GM21717 (cell line): ENCODE results near the gene NDUFS5.
"Not testable (repeated sequence)": the region's sequence is repeated elsewhere in the genome, so short reads cannot be mapped to it uniquely, and the experiment has no call there.

Experiments
- ATAC-seq: cut with Tn5 transposase; IDR thresholded peaks from one replicate; pipeline ENCODE4 v1.9.1; 2021; ENCODE audit warnings: mild to moderate bottlenecking, moderate library complexity; ENCODE audit not compliant: unreplicated experiment

Gene NDUFS5

GRCh38 chr1:39026051-39026865 is at the start of gene NDUFS5:
TSS of gene NDUFS5 (plus strand) at chr1:39026350. CDS start at chr1:39028725, 2,375 bp downstream.
- peak; percentile 64 for ATAC-seq

GRCh38 chr1:38977399-38978244 is 48.5 kb upstream of the NDUFS5 start:
- not testable (repeated sequence) for ATAC-seq

- not testable (repeated sequence) for ATAC-seq
Observed at GRCh38 chr1:38978245-38978542, 48.0 kb upstream of the NDUFS5 start.

- ATAC-seq = not testable (repeated sequence)
Observed at GRCh38 chr1:38979380-38979779, 46.8 kb upstream of the NDUFS5 start.

- ATAC-seq = no peak
Observed at GRCh38 chr1:38989979-38990378, 36.2 kb upstream of the NDUFS5 start.

- no peak for ATAC-seq
Observed at GRCh38 chr1:38990386-38990737, 35.8 kb upstream of the NDUFS5 start.

GRCh38 chr1:38990738-38991637 is 35.2 kb upstream of the NDUFS5 start, which contains the start of gene AKIRIN1:
TSS of gene AKIRIN1 (plus strand) at chr1:38991276. CDS start at chr1:38991381, 105 bp downstream.
- ATAC-seq = peak; percentile 92

- peak; percentile 2 for ATAC-seq
Observed at GRCh38 chr1:38991638-38992411, 34.3 kb upstream of the NDUFS5 start.

- ATAC-seq = no peak
Observed at GRCh38 chr1:38992412-38993111, 33.6 kb upstream of the NDUFS5 start.

GRCh38 chr1:38994196-38994595 is 32.0 kb upstream of the NDUFS5 start:
- ATAC-seq = no peak

GRCh38 chr1:38997034-38997900 is 28.9 kb upstream of the NDUFS5 start:
- ATAC-seq = no peak

- no peak for ATAC-seq
Observed at GRCh38 chr1:38997901-38998190, 28.3 kb upstream of the NDUFS5 start.

- no peak for ATAC-seq
Observed at GRCh38 chr1:39001516-39002421, 24.4 kb upstream of the NDUFS5 start.

- no peak for ATAC-seq
Observed at GRCh38 chr1:39003281-39003680, 22.9 kb upstream of the NDUFS5 start.

GRCh38 chr1:39003794-39004193 is 22.4 kb upstream of the NDUFS5 start:
- no peak for ATAC-seq

- ATAC-seq = no peak
Observed at GRCh38 chr1:39006287-39006686, 19.9 kb upstream of the NDUFS5 start.

- no peak for ATAC-seq
Observed at GRCh38 chr1:39006726-39007645, 19.2 kb upstream of the NDUFS5 start.
